ENCODE results near the gene TUSC1.

- no peak for TF ChIP-seq EP300 (IDR thresholded peaks at IDR 0.05)
- no peak for TF ChIP-seq CTCF (IDR thresholded peaks at IDR 0.05)
- no peak for TF ChIP-seq POLR2A (IDR thresholded peaks at IDR 0.05)
These were observed 26.6 kb upstream of the TUSC1 start for GRCh38 chr9:25704800-25705199.
